Left lobe of liver (tissue), 2 donors: ENCODE data around the gene CLEC16A. TPM values are rescaled to one million over a fixed set of nuclear protein-coding genes. Genes with fewer than 3 reads are reported as not detected.

Experiments
- ATAC-seq: fragments of 200-7000 bp; cut with Tn5 transposase; one replicate; pipeline ENCODE4 v1.9.1; 2020; ENCODE audit warnings: mild to moderate bottlenecking, moderate library complexity
- DNase-seq: peaks from one replicate; pipeline ENCODE4 v3.0.0-alpha.2; 2020; ENCODE audit warnings: low spot score
- total RNA-seq: library from RNA; stranded (reverse); gene quantifications from one replicate; pipeline ENCODE4 v1.2.1, GENCODE V29; 2021
- donor health status: DM: no; HTN: no; CAD: no; lungs with moderate emphysema.
- donor health status: DM: no; HTN: yes; CAD: no.

Gene CLEC16A
- total RNA-seq, 1 donor from 2014 or later = 21.6 TPM

- ATAC-seq = no peak
- DNase-seq = no peak
Observed at GRCh38 chr16:11145819-11146211, 201.5 kb downstream of the CLEC16A start.

- DNase-seq (no peak), ATAC-seq (peak; percentile 75)
Observed at GRCh38 chr16:11147033-11147753, 202.8 kb downstream of the CLEC16A start.

- no peak for ATAC-seq
Observed at GRCh38 chr16:11147754-11148444, 203.5 kb downstream of the CLEC16A start.

GRCh38 chr16:11149011-11149616, 204.8 kb downstream of the CLEC16A start:
- DNase-seq (no peak), ATAC-seq (no peak)

More at GRCh38 chr16:11147754-11148444, 203.5 kb downstream of the CLEC16A start:
- no peak for DNase-seq

GRCh38 chr16:11150190-11150589, 205.8 kb downstream of the CLEC16A start:
- no peak for DNase-seq
- ATAC-seq = no peak

- no peak for ATAC-seq
- no peak for DNase-seq
Observed at GRCh38 chr16:11151156-11151884, 207.0 kb downstream of the CLEC16A start.

- ATAC-seq (no peak), DNase-seq (no peak)
Observed at GRCh38 chr16:11151885-11152629, 207.7 kb downstream of the CLEC16A start.

- DNase-seq (no peak), ATAC-seq (no peak)
Observed at GRCh38 chr16:11152677-11153331, 208.4 kb downstream of the CLEC16A start.

GRCh38 chr16:11155284-11155806, 211.0 kb downstream of the CLEC16A start:
- ATAC-seq (no peak), DNase-seq (no peak)

- no peak for ATAC-seq
- DNase-seq = no peak
Observed at GRCh38 chr16:11156401-11156800, 212.0 kb downstream of the CLEC16A start.

- no peak for DNase-seq
- ATAC-seq = no peak
Observed at GRCh38 chr16:11157143-11157542, 212.8 kb downstream of the CLEC16A start.

GRCh38 chr16:11158018-11158417, 213.7 kb downstream of the CLEC16A start:
- DNase-seq (no peak), ATAC-seq (no peak)

GRCh38 chr16:11159282-11159681, 214.9 kb downstream of the CLEC16A start:
- ATAC-seq = no peak
- DNase-seq = no peak

GRCh38 chr16:11160676-11161115, 216.3 kb downstream of the CLEC16A start:
- no peak for ATAC-seq
- no peak for DNase-seq

GRCh38 chr16:11161439-11161838, 217.1 kb downstream of the CLEC16A start:
- no peak for DNase-seq
- no peak for ATAC-seq

GRCh38 chr16:11161974-11162373, 217.6 kb downstream of the CLEC16A start:
- ATAC-seq (no peak), DNase-seq (no peak)

GRCh38 chr16:11162586-11163268, 218.4 kb downstream of the CLEC16A start:
- DNase-seq (no peak), ATAC-seq (no peak)

GRCh38 chr16:11163761-11164261, 219.4 kb downstream of the CLEC16A start:
- ATAC-seq = no peak
- no peak for DNase-seq
